ENCODE measurements around the gene SPACA6. TPM values are rescaled to one million over a fixed set of nuclear protein-coding genes. Genes with fewer than 3 reads are reported as not detected.

The SPACA6 gene
- total and polyA plus RNA-seq, 11 donors = 2.9 to 16.8 (median 10.2) TPM

GRCh38 chr19:51709575-51709974 is 16.4 kb downstream of the SPACA6 start:
- Histone ChIP-seq H3K36me3 (peaks cover 0 to 32% (median 24%) of the 10 kb centered on the region in 9 donors), H3K4me1 (peaks cover 0 to 14% (median 7%) of the 10 kb centered on the region in 12 donors), H3K9me3 (no peaks in the 10 kb centered on the region), H3K27me3 (peaks cover 0 to 6% (median 0%) of the 10 kb centered on the region in 9 donors), H3K27ac (no peak overlapping the region), H3K4me3 (no peak overlapping the region)
- ATAC-seq (no peak), DNase-seq (no peak)
- WGBS, 4 donors = 71 to 75% (median 74%) methylated on average over 6 of the region's 6 CpGs
- no peak for TF ChIP-seq CTCF (IDR thresholded peaks at IDR 0.05)
- TF ChIP-seq POLR2A (IDR thresholded peaks at IDR 0.05) = no peak
- intact Hi-C loops (cut with DNase I) = no loop called here

DNA sequence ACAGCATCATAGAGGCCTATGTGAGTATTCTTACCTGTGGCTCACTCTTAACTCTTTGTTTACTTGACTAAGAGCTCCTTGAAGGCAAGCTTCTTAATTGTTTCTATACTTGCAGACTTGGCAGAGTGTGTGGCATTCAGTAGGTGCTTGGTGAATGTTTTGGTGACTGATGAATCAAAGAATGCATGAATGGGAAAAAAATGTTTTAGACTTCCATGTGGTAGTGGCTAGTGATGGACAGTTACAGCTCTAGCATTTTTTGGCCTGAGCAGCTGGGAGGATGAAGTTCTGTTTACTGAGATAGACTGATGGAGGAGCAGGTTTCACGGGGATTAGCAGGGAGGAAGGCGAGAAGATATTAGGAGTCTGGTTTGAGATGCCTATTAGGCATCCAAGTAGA is 17.0 kb downstream of the SPACA6 start:
- WGBS, 4 donors = 56 to 77% (median 70%) methylated on average over 2 of the region's 2 CpGs
- no peak overlapping the region for H3K27ac ChIP-seq
- H3K27me3 ChIP-seq = peaks cover 0 to 6% (median 0%) of the 10 kb centered on the region in 9 donors
- no peak for TF ChIP-seq CTCF (IDR thresholded peaks at IDR 0.05)
- DNase-seq (no peak), ATAC-seq (no peak)
- no peak overlapping the region for H3K4me3 ChIP-seq
- intact Hi-C loops (cut with DNase I) = loop anchor here in 2 of 10 donors (5.0 to 10.0 kb wide), 2 partner anchors 67 to 95 kb away; no protein-coding TSS in a partner anchor
- H3K36me3 ChIP-seq = peaks cover 0 to 29% (median 21%) of the 10 kb centered on the region in 9 donors
- H3K9me3 ChIP-seq = no peaks in the 10 kb centered on the region
- H3K4me1 ChIP-seq = peaks cover 0 to 8% (median 2%) of the 10 kb centered on the region in 12 donors

GRCh38 chr19:51711702-51712101 is 18.6 kb downstream of the SPACA6 start:
- 71 to 94% (median 81%) methylated on average over 1 of the region's 1 CpG for WGBS, 4 donors
- no peak for TF ChIP-seq CTCF (IDR thresholded peaks at IDR 0.05)
- no peak for TF ChIP-seq POLR2A (IDR thresholded peaks at IDR 0.05)
- Histone ChIP-seq H3K27ac (no peak overlapping the region), H3K9me3 (no peaks in the 10 kb centered on the region), H3K4me3 (no peak overlapping the region), H3K36me3 (peaks cover 0 to 14% (median 8%) of the 10 kb centered on the region in 9 donors), H3K4me1 (no peaks in the 10 kb centered on the region), H3K27me3 (peaks cover 0 to 17% (median 0%) of the 10 kb centered on the region in 9 donors)
- intact Hi-C loops (cut with DNase I) = loop anchor here in 2 of 10 donors (5.0 to 10.0 kb wide), 2 partner anchors 66 to 93 kb away; no protein-coding TSS in a partner anchor
- no peak for ATAC-seq
- no peak for DNase-seq

DNA sequence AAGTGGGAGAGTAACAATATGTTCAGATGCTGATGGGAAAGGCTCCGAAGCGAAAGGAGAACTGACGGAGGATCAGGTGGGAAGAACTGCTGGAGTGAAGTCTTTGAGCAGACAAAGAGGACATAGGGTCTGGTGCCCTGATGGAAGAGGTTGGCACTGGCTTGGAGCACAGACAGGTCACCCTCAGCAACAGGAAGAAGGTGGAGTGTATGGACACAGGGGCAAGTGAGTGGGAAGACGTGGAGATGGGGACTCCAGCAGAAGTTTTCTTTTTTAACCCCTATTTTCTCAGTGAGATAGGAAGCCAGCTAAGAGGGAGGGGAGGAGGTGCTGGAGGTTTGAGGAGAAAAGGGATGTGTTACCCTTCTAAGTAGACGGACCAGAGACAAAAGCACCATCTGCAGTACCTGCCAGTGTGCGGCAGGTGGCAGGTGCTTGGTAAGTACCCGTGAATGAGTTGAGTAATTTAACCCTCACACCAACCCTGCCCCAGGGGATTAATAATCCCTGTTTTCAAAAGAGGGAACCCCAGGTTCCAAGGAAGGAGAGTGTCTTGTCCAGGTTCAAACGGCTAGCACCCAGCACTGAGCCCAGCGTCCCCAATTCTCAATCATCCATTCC is 19.4 kb downstream of the SPACA6 start:
- Histone ChIP-seq H3K4me1 (no peaks in the 10 kb centered on the region), H3K9me3 (no peaks in the 10 kb centered on the region), H3K27ac (no peak overlapping the region), H3K4me3 (no peak overlapping the region), H3K27me3 (peaks cover 0 to 25% (median 0%) of the 10 kb centered on the region in 9 donors), H3K36me3 (peaks cover 0 to 6% (median under 1%) of the 10 kb centered on the region in 9 donors)
- 39 to 52% (median 47%) methylated on average over 9 of the region's 9 CpGs for WGBS, 4 donors
- ATAC-seq = no peak
- intact Hi-C loops (cut with DNase I) = loop anchor here in 2 of 10 donors (5.0 to 10.0 kb wide), 2 partner anchors 65 to 92 kb away; no protein-coding TSS in a partner anchor
- TF ChIP-seq CTCF (IDR thresholded peaks at IDR 0.05) (peak in 8 of 12 donors; percentile 9 to 42 (median 28)), POLR2A (IDR thresholded peaks at IDR 0.05) (no peak)
- no peak for DNase-seq

Data from heart left ventricle (tissue), 16 donors.